CD14-positive monocyte (primary cell): ENCODE measurements around the gene KCNJ2. TPM values are rescaled to one million over a fixed set of nuclear protein-coding genes. Genes with fewer than 3 reads are reported as not detected.

Experiments
- DNase-seq, 3 donors: peaks; one replicate each; pipeline ENCODE4 v3.0.0-alpha.2; 2011 to 2022
- H2AFZ ChIP-seq: 2 replicates; pipeline ENCODE4 v1.6.0; 2012; ENCODE audit warnings: mild to moderate bottlenecking, low read depth, low read length, inconsistent platforms; ENCODE audit not compliant: insufficient read depth, poor library complexity, severe bottlenecking
- H3K27ac ChIP-seq, 2 donors: 1 replicate in 1 of 2; 2 replicates in 1 of 2; pipeline ENCODE4 v1.5.1; 2012 to 2013; ENCODE audit warnings: low read length in 2 of 2, control low read depth in 1 of 2, inconsistent platforms in 1 of 2, low read depth in 1 of 2, mild to moderate bottlenecking in 1 of 2
- H3K27me3 ChIP-seq, 2 donors: one replicate each; pipeline versions ENCODE4 v1.6.0 to v1.6.1; 2011 to 2013; ENCODE audit warnings: low read length in 2 of 2; ENCODE audit not compliant: control insufficient read depth in 2 of 2, insufficient read depth in 2 of 2
- H3K36me3 ChIP-seq, 2 donors: replicated peaks in 1 of 2; 1 replicate in 1 of 2; 2 replicates in 1 of 2; pipeline versions ENCODE4 v1.5.1 to v1.6.1; 2012 to 2013; ENCODE audit warnings: low read length in 2 of 2, control low read depth in 1 of 2, inconsistent platforms in 1 of 2, mild to moderate bottlenecking in 1 of 2; ENCODE audit not compliant: insufficient read depth in 2 of 2, control insufficient read depth in 1 of 2
- H3K4me1 ChIP-seq, 2 donors: 1 replicate in 1 of 2; 2 replicates in 1 of 2; pipeline versions ENCODE4 v1.5.1 to v1.6.1; 2012 to 2013; ENCODE audit warnings: low read length in 2 of 2, control low read depth in 1 of 2, inconsistent platforms in 1 of 2, mild to moderate bottlenecking in 1 of 2, moderate library complexity in 1 of 2; ENCODE audit not compliant: insufficient read depth in 2 of 2, control insufficient read depth in 1 of 2
- H3K4me2 ChIP-seq: replicated peaks from 2 replicates; pipeline ENCODE3; 2012; ENCODE audit warnings: low read length, moderate library complexity, mild to moderate bottlenecking; ENCODE audit not compliant: poor library complexity, severe bottlenecking; ENCODE audit errors: extremely low read depth
- H3K4me3 ChIP-seq, 3 experiments: fragments of 200-600 bp in 1 of 3; sonication (generic) in 1 of 3; replicated peaks in 1 of 3; 1 replicate in 2 of 3; 2 replicates in 1 of 3; pipeline ENCODE4 v1.5.1; 2011 to 2013; ENCODE audit warnings: low read length in 3 of 3, mild to moderate bottlenecking in 3 of 3, control low read depth in 2 of 3, low read depth in 2 of 3, inconsistent platforms in 1 of 3, moderate library complexity in 1 of 3
- H3K79me2 ChIP-seq: 2 replicates; pipeline ENCODE4 v1.6.0; 2012; ENCODE audit warnings: mild to moderate bottlenecking, control low read depth, inconsistent platforms, low read length, moderate library complexity; ENCODE audit not compliant: insufficient read depth
- H3K9ac ChIP-seq: 2 replicates; pipeline ENCODE4 v1.6.0; 2017; ENCODE audit warnings: low read length, mild to moderate bottlenecking; ENCODE audit not compliant: insufficient read depth, poor library complexity, severe bottlenecking
- H3K9me3 ChIP-seq, 2 donors: replicated peaks in 1 of 2; 1 replicate in 1 of 2; 2 replicates in 1 of 2; pipeline versions ENCODE4 v1.5.1 to v1.6.1; 2012 to 2013; ENCODE audit warnings: low read length in 2 of 2, control low read depth in 1 of 2; ENCODE audit not compliant: control insufficient read depth in 1 of 2, insufficient read depth in 1 of 2
- H4K20me1 ChIP-seq: 2 replicates; pipeline ENCODE4 v1.6.0; 2012; ENCODE audit warnings: mild to moderate bottlenecking, low read length, control low read depth, moderate library complexity; ENCODE audit not compliant: insufficient read depth
- H3K27ac Mint-ChIP-seq, 7 donors: one replicate each; pipeline ENCODE4 v1.8.0; 2020; ENCODE audit warnings: mild to moderate bottlenecking in 7 of 7, mixed read lengths in 7 of 7, moderate library complexity in 6 of 7, inconsistent platforms in 2 of 7
- H3K27me3 Mint-ChIP-seq, 3 donors: one replicate each; pipeline ENCODE4 v1.8.0; 2021 to 2022; ENCODE audit warnings: low read depth in 3 of 3, mild to moderate bottlenecking in 3 of 3, mixed read lengths in 3 of 3, moderate library complexity in 3 of 3, inconsistent platforms in 1 of 3
- H3K36me3 Mint-ChIP-seq, 2 donors: one replicate each; pipeline ENCODE4 v1.8.0; 2020; ENCODE audit warnings: mixed read lengths in 2 of 2, inconsistent platforms in 1 of 2, mild to moderate bottlenecking in 1 of 2
- H3K4me1 Mint-ChIP-seq: one replicate; pipeline ENCODE4 v1.8.0; 2020; ENCODE audit warnings: mild to moderate bottlenecking, mixed read lengths
- H3K4me3 Mint-ChIP-seq, 2 donors: one replicate each; pipeline ENCODE4 v1.8.0; 2020; ENCODE audit warnings: mild to moderate bottlenecking in 2 of 2, mixed read lengths in 2 of 2, moderate library complexity in 1 of 2
- H3K9me3 Mint-ChIP-seq, 7 donors: one replicate each; pipeline ENCODE4 v1.8.0; 2020 to 2022; ENCODE audit warnings: mixed read lengths in 7 of 7, mild to moderate bottlenecking in 6 of 7, moderate library complexity in 6 of 7, inconsistent platforms in 2 of 7
- CTCF ChIP-seq: fragments of 200-600 bp; IDR thresholded peaks from one replicate; pipeline ENCODE4 v1.8.0; 2022; ENCODE audit warnings: antibody characterized with exemption, mild to moderate bottlenecking
- WGBS: methylation state at CpG from one replicate; pipeline ENCODE4 v1.1.5; 2013; ENCODE audit warnings: missing lambda C conversion rate; ENCODE audit not compliant: insufficient coverage; 5-methylcytosine and 5-hydroxymethylcytosine counted together
- intact Hi-C, 2 donors: fragments of 100-400 bp; cut with micrococcal nuclease; formaldehyde crosslinking; loops; one replicate each; pipeline versions ENCODE4 v1.15.0 to v1.15.1; 2023
- polyA plus RNA-seq, 3 donors: library from polyadenylated mRNA; depleted of rRNA in 1 of 3; unstranded in 2 of 3; stranded (reverse) in 1 of 3; fragments of 300-500 nt in 2 of 3; fragments of >200 nt in 1 of 3; fragmentation: Illumina TruSeq in 2 of 3; gene quantifications; 1 replicate in 2 of 3; 2 replicates in 1 of 3; pipeline ENCODE4 v1.2.3, GENCODE V29; 2012 to 2021

KCNJ2 gene
- polyA plus RNA-seq, 3 donors: 0.37 to 2.0 (median 1.7) TPM

- Histone ChIP-seq H4K20me1 (peaks cover 79% of the 10 kb centered on the region), H3K4me2 (peak overlapping the region; percentile 87), H3K79me2 (peaks cover 75% of the 10 kb centered on the region), H3K4me3 (peak overlapping the region in 1 of 3 experiments; percentile 97), H3K4me1 (peaks cover 36 to 61% of the 10 kb centered on the region in 2 donors), H3K27me3 (no peaks in the 10 kb centered on the region), H3K36me3 (peaks cover 28 to 35% of the 10 kb centered on the region in 2 donors), H3K27ac (peak overlapping the region in 1 of 2 donors; percentile 17), H3K9me3 (peaks cover 6 to 8% of the 10 kb centered on the region in 2 donors), H3K9ac (no peak overlapping the region), H2AFZ (no peak overlapping the region)
- Mint-ChIP-seq H3K9me3 (peaks cover 1 to 11% (median 7%) of the 10 kb centered on the region in 7 donors), H3K27ac (peak overlapping the region in 3 of 7 donors; percentile 4 to 32 (median 19)), H3K4me3 (peak overlapping the region; percentile 38 to 64), H3K4me1 (peaks cover 66% of the 10 kb centered on the region), H3K27me3 (peaks cover 0 to 2% (median 0%) of the 10 kb centered on the region in 3 donors), H3K36me3 (peaks cover 31 to 36% of the 10 kb centered on the region in 2 donors)
- TF ChIP-seq CTCF: no peak
- no peak for DNase-seq
- WGBS: no CpG with 5 or more reads among the region's 2 CpGs
- intact Hi-C loops: no loop called here
These were observed 3.1 kb downstream of the KCNJ2 start for GRCh38 chr17:70172449-70172848.

GRCh38 chr17:70172923-70173322 lies 3.6 kb downstream of the KCNJ2 start:
- peaks cover 78% of the 10 kb centered on the region for H3K79me2 ChIP-seq
- H3K9ac ChIP-seq: no peak overlapping the region
- peaks cover 2 to 11% (median 7%) of the 10 kb centered on the region in 7 donors for H3K9me3 Mint-ChIP-seq
- intact Hi-C loops: no loop called here
- peak; percentile 20 to 61 (median 60) for DNase-seq
- peaks cover 28 to 38% of the 10 kb centered on the region in 2 donors for H3K36me3 ChIP-seq
- no CpG with 5 or more reads among the region's 2 CpGs for WGBS
- no peak overlapping the region for H2AFZ ChIP-seq
- H3K27ac ChIP-seq: peak overlapping the region in 1 of 2 donors; percentile 17
- TF ChIP-seq CTCF: no peak
- peaks cover 34 to 58% of the 10 kb centered on the region in 2 donors for H3K4me1 ChIP-seq
- H4K20me1 ChIP-seq: peaks cover 84% of the 10 kb centered on the region
- peak overlapping the region in 1 of 3 experiments; percentile 97 for H3K4me3 ChIP-seq
- H3K4me3 Mint-ChIP-seq: peak overlapping the region; percentile 38 to 64
- H3K27me3 ChIP-seq: no peaks in the 10 kb centered on the region
- peaks cover 33 to 39% of the 10 kb centered on the region in 2 donors for H3K36me3 Mint-ChIP-seq
- H3K4me1 Mint-ChIP-seq: peaks cover 66% of the 10 kb centered on the region
- peaks cover 0 to 2% (median 0%) of the 10 kb centered on the region in 3 donors for H3K27me3 Mint-ChIP-seq
- peak overlapping the region in 4 of 7 donors; percentile 4 to 19 (median 14) for H3K27ac Mint-ChIP-seq
- H3K9me3 ChIP-seq: peaks cover 6 to 8% of the 10 kb centered on the region in 2 donors
- H3K4me2 ChIP-seq: peak overlapping the region; percentile 87
